HEK293 (cell line): ENCODE measurements around the gene RXYLT1.
"Not testable (repeated sequence)": the region's sequence is repeated elsewhere in the genome, so short reads cannot be mapped to it uniquely, and the experiment has no call there.

Experiments used
- CTCF ChIP-seq: fragments of 450-650 bp; formaldehyde crosslinking; IDR thresholded peaks from 2 replicates; pipeline ENCODE4 v1.5.1; 2016; ENCODE audit warnings: missing biosample characterization, missing genetic modification characterization
- FEZF1 ChIP-seq: fragments of 450-650 bp; formaldehyde crosslinking; IDR thresholded peaks from 2 replicates; pipeline ENCODE4 v1.5.1; 2016; ENCODE audit warnings: missing biosample characterization, missing genetic modification characterization
- PBX3 ChIP-seq: sonication (generic); formaldehyde crosslinking; IDR thresholded peaks from 2 replicates; pipeline ENCODE4 v1.8.1; 2022; ENCODE audit warnings: mild to moderate bottlenecking, moderate library complexity, missing genetic modification reagents
- PRDM4 ChIP-seq: fragments of 450-650 bp; formaldehyde crosslinking; IDR thresholded peaks from 2 replicates; pipeline ENCODE4 v1.5.1; 2017; ENCODE audit warnings: missing biosample characterization, missing genetic modification characterization
- ZBTB8A ChIP-seq: fragments of 450-650 bp; formaldehyde crosslinking; IDR thresholded peaks from 2 replicates; pipeline ENCODE4 v1.5.1; 2016; ENCODE audit warnings: missing biosample characterization, missing genetic modification characterization
- ZNF121 ChIP-seq: fragments of 450-650 bp; formaldehyde crosslinking; IDR thresholded peaks from 2 replicates; pipeline ENCODE4 v1.5.1; 2016; ENCODE audit warnings: missing biosample characterization, missing genetic modification characterization
- ZNF157 ChIP-seq: fragments of 450-650 bp; formaldehyde crosslinking; IDR thresholded peaks from 2 replicates; pipeline ENCODE4 v1.5.1; 2016; ENCODE audit warnings: missing biosample characterization, missing genetic modification characterization
- ZNF274 ChIP-seq, 2 experiments: fragments of 200-500 bp in 1 of 2; fragments of 450-650 bp in 1 of 2; sonication (Bioruptor generic) in 1 of 2; formaldehyde crosslinking in 1 of 2; IDR thresholded peaks; 2 replicates each; pipeline versions ENCODE4 v1.5.1 to v1.6.1; 2014 to 2016; ENCODE audit warnings: borderline replicate concordance in 1 of 2, inconsistent platforms in 1 of 2, low read length in 1 of 2, missing biosample characterization in 1 of 2, missing genetic modification characterization in 1 of 2
- ZNF391 ChIP-seq: fragments of 450-650 bp; formaldehyde crosslinking; IDR thresholded peaks from 2 replicates; pipeline ENCODE4 v1.5.1; 2016; ENCODE audit warnings: low read depth, missing biosample characterization, missing genetic modification characterization, borderline replicate concordance
- ZNF514 ChIP-seq: fragments of 450-650 bp; formaldehyde crosslinking; IDR thresholded peaks from 2 replicates; pipeline ENCODE4 v1.5.1; 2016; ENCODE audit warnings: missing biosample characterization, missing genetic modification characterization
- ZNF785 ChIP-seq: fragments of 450-650 bp; formaldehyde crosslinking; IDR thresholded peaks from 2 replicates; pipeline ENCODE4 v1.5.1; 2016; ENCODE audit warnings: missing biosample characterization, missing genetic modification characterization

GRCh38 chr12:63741431-63741830 is 38.3 kb upstream of the RXYLT1 start:
- TF ChIP-seq ZNF785 (tag by site-specific recombination); ZNF157 (tag by site-specific recombination); FEZF1 (tag by site-specific recombination); CTCF (tag by site-specific recombination); PRDM4 (tag by site-specific recombination); ZNF121; ZNF514; ZBTB8A; PBX3 (CRISPR knock-in tag); ZNF274 (IDR thresholded peaks at IDR 0.05; ENCODE audit: low read length); ZNF274 (tag by site-specific recombination; IDR thresholded peaks at IDR 0.05; ENCODE audit: borderline replicate concordance); ZNF391 (tag by site-specific recombination): not testable (repeated sequence)
